Central memory CD8-positive, alpha-beta T cell (primary cell): ENCODE results near the gene ACOXL.
"Not testable (repeated sequence)": the region's sequence is repeated elsewhere in the genome, so short reads cannot be mapped to it uniquely, and the experiment has no call there.

ENCODE experiments used
- ATAC-seq: fragments of 150-1000 bp; cut with Tn5 transposase; replicated peaks from 2 replicates; pipeline ENCODE4 v1.10.0; 2022; ENCODE audit warnings: mild to moderate bottlenecking, moderate FRiP score, moderate number of reproducible peaks; ENCODE audit not compliant: poor library complexity, severe bottlenecking; ENCODE audit errors: extremely low read depth
- DNase-seq, 2 donors: peaks; one replicate each; pipeline ENCODE4 v3.0.0; 2021; ENCODE audit warnings: low spot score in 2 of 2
- H3K27ac Mint-ChIP-seq: one replicate; pipeline ENCODE4 v1.8.0; 2022; ENCODE audit warnings: low read depth, mild to moderate bottlenecking, moderate library complexity, mixed read lengths
- H3K27me3 Mint-ChIP-seq: one replicate; pipeline ENCODE4 v1.8.0; 2022; ENCODE audit warnings: mixed read lengths
- H3K36me3 Mint-ChIP-seq: one replicate; pipeline ENCODE4 v1.8.0; 2022; ENCODE audit warnings: mild to moderate bottlenecking, moderate library complexity, mixed read lengths; ENCODE audit not compliant: insufficient read depth
- H3K4me1 Mint-ChIP-seq: one replicate; pipeline ENCODE4 v1.8.0; 2022; ENCODE audit warnings: mixed read lengths
- H3K4me3 Mint-ChIP-seq: one replicate; pipeline ENCODE4 v1.8.0; 2022; ENCODE audit warnings: mild to moderate bottlenecking, moderate library complexity, mixed read lengths
- H3K9me3 Mint-ChIP-seq: one replicate; pipeline ENCODE4 v1.8.0; 2022; ENCODE audit warnings: mixed read lengths

Gene ACOXL

DNA sequence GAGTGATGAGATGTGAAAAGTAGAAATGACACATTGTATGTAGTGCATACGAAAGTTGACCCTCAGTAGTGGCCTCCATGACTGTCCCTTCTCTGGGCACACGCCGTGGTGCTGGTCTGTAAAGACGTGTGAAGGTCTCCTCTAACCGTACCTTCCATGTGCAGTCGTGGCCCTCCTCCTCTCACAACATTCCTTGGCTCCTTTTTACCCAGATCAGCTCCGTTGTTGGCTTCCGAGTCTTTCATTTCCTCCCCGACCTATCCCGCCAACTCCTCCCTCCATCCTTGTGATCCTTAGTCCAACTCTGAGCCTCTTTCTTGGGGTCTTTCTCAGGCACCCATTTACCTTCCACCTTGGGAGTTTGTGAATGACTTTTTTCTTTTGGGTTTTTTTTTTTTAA is 227.9 kb downstream of the ACOXL start:
- peaks cover 50% of the 10 kb centered on the region for H3K27me3 Mint-ChIP-seq
- no peak for ATAC-seq
- no peaks in the 10 kb centered on the region for H3K4me1 Mint-ChIP-seq
- H3K36me3 Mint-ChIP-seq: no peaks in the 10 kb centered on the region
- H3K27ac Mint-ChIP-seq: no peak overlapping the region
- no peaks in the 10 kb centered on the region for H3K9me3 Mint-ChIP-seq
- H3K4me3 Mint-ChIP-seq: no peak overlapping the region
- no peak for DNase-seq

DNA sequence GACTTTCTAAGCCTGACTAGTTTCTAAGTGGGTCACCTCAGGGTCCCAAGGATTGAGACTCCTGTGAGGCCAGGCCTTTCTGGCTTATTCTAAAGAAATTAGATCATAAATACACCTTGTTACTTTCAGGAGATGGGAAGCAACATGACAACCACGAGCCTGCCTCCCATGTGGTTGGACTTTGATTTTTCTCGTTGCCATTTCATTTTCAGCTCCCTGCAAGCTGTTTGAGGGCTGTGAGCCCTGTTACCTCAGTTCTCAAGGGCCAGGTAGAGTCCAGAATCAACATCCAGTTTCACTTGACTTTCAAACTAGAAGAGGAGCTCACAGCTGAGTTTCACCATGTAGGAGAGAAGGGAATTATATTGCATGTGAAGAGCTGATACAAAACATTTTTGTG is 228.6 kb downstream of the ACOXL start:
- Mint-ChIP-seq H3K9me3 (no peaks in the 10 kb centered on the region), H3K27ac (no peak overlapping the region), H3K4me3 (no peak overlapping the region), H3K36me3 (no peaks in the 10 kb centered on the region), H3K27me3 (peaks cover 46% of the 10 kb centered on the region), H3K4me1 (no peaks in the 10 kb centered on the region)
- ATAC-seq: no peak
- DNase-seq: no peak

- not testable (repeated sequence) for H3K4me1 Mint-ChIP-seq, ATAC-seq, H3K9me3 Mint-ChIP-seq, H3K36me3 Mint-ChIP-seq, H3K4me3 Mint-ChIP-seq, H3K27ac Mint-ChIP-seq, DNase-seq
- H3K27me3 Mint-ChIP-seq: peaks cover 46% of the 10 kb centered on the region
Measured at GRCh38 chr2:110961643-110962042, 229.3 kb downstream of the ACOXL start.

- Mint-ChIP-seq H3K4me1 (no peaks in the 10 kb centered on the region), H3K27ac (no peak overlapping the region), H3K27me3 (peaks cover 16% of the 10 kb centered on the region), H3K4me3 (no peak overlapping the region), H3K36me3 (no peaks in the 10 kb centered on the region), H3K9me3 (peaks cover 5% of the 10 kb centered on the region)
- ATAC-seq (no peak), DNase-seq (no peak)
Measured at GRCh38 chr2:110969696-110970095, 237.3 kb downstream of the ACOXL start.

GRCh38 chr2:110970201-110970600 is 237.8 kb downstream of the ACOXL start:
- Mint-ChIP-seq H3K27me3 (peaks cover 11% of the 10 kb centered on the region), H3K4me3 (no peak overlapping the region), H3K9me3 (peaks cover 5% of the 10 kb centered on the region), H3K36me3 (no peaks in the 10 kb centered on the region), H3K27ac (no peak overlapping the region), H3K4me1 (no peaks in the 10 kb centered on the region)
- ATAC-seq (no peak), DNase-seq (no peak)

- H3K27ac Mint-ChIP-seq: no peak overlapping the region
- ATAC-seq (no peak), DNase-seq (no peak)
- no peaks in the 10 kb centered on the region for H3K36me3 Mint-ChIP-seq
- peaks cover 5% of the 10 kb centered on the region for H3K9me3 Mint-ChIP-seq
- H3K27me3 Mint-ChIP-seq: peaks cover 9% of the 10 kb centered on the region
- H3K4me3 Mint-ChIP-seq: no peak overlapping the region
- no peaks in the 10 kb centered on the region for H3K4me1 Mint-ChIP-seq
Measured at GRCh38 chr2:110971811-110972210, 239.4 kb downstream of the ACOXL start.

DNA sequence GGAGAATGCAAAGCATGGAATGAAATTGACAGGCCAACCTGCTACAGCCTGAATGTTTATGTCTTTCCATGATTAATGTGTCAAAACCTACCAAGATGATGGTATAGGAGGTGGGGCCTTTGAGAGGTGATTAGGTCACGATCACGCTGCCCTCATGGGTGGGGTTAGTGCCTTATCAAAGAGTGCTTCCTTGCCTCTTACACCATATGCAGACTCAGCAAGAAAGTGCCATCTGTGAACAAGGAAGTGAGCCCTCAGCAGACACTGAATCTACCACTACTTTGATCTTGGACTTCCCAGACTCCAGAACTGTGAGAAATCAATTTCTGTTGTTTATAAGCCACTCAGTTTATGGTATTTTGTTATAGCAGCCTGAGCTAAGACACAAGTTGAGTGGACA is 240.9 kb downstream of the ACOXL start:
- H3K27me3 Mint-ChIP-seq: peaks cover 5% of the 10 kb centered on the region
- DNase-seq: no peak
- no peak overlapping the region for H3K4me3 Mint-ChIP-seq
- H3K9me3 Mint-ChIP-seq: peaks cover 3% of the 10 kb centered on the region
- no peak for ATAC-seq
- no peak overlapping the region for H3K27ac Mint-ChIP-seq
- no peaks in the 10 kb centered on the region for H3K4me1 Mint-ChIP-seq
- H3K36me3 Mint-ChIP-seq: no peaks in the 10 kb centered on the region

DNA sequence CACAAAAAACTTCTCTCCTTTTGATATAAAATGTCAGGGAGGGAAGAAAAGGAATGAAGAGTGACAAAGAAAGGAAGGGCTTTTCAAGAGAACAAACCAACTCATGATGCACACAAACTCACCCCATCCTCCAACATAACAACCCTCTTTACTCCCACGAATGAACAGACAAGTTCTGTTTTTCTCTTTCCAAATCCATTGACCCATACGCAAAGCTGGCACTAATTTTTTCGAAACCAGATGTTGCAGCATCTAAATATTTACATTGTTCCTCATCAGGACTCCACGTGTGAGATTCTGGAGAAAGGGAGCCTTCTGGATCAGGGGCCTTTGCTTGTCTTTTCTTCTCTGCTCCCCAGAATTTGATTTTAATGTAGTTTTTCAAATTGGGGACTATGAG is 245.0 kb downstream of the ACOXL start:
- H3K4me3 Mint-ChIP-seq: no peak overlapping the region
- H3K36me3 Mint-ChIP-seq: no peaks in the 10 kb centered on the region
- no peak for DNase-seq
- no peak for ATAC-seq
- no peak overlapping the region for H3K27ac Mint-ChIP-seq
- no peaks in the 10 kb centered on the region for H3K4me1 Mint-ChIP-seq
- H3K27me3 Mint-ChIP-seq: no peaks in the 10 kb centered on the region
- H3K9me3 Mint-ChIP-seq: no peaks in the 10 kb centered on the region

GRCh38 chr2:110978148-110978547 is 245.8 kb downstream of the ACOXL start:
- Mint-ChIP-seq H3K9me3 (no peaks in the 10 kb centered on the region), H3K4me3 (no peak overlapping the region), H3K4me1 (no peaks in the 10 kb centered on the region), H3K27ac (no peak overlapping the region), H3K27me3 (no peaks in the 10 kb centered on the region), H3K36me3 (no peaks in the 10 kb centered on the region)
- ATAC-seq: no peak
- no peak for DNase-seq

GRCh38 chr2:110978756-110979470 is 246.5 kb downstream of the ACOXL start:
- Mint-ChIP-seq H3K9me3 (no peaks in the 10 kb centered on the region), H3K36me3 (no peaks in the 10 kb centered on the region), H3K4me3 (no peak overlapping the region), H3K27me3 (no peaks in the 10 kb centered on the region), H3K4me1 (no peaks in the 10 kb centered on the region), H3K27ac (no peak overlapping the region)
- DNase-seq (no peak), ATAC-seq (no peak)

- Mint-ChIP-seq H3K9me3 (no peaks in the 10 kb centered on the region), H3K4me3 (no peak overlapping the region), H3K4me1 (no peaks in the 10 kb centered on the region), H3K36me3 (no peaks in the 10 kb centered on the region), H3K27me3 (peaks cover 7% of the 10 kb centered on the region), H3K27ac (no peak overlapping the region)
- ATAC-seq (no peak), DNase-seq (no peak)
Measured at GRCh38 chr2:110979471-110980338, 247.3 kb downstream of the ACOXL start.

GRCh38 chr2:110980339-110981062 is 248.1 kb downstream of the ACOXL start:
- DNase-seq (no peak), ATAC-seq (no peak)
- Mint-ChIP-seq H3K9me3 (no peaks in the 10 kb centered on the region), H3K27ac (no peak overlapping the region), H3K4me3 (no peak overlapping the region), H3K4me1 (no peaks in the 10 kb centered on the region), H3K36me3 (no peaks in the 10 kb centered on the region), H3K27me3 (peaks cover 9% of the 10 kb centered on the region)
